ENCODE measurements around the gene APOBEC3A. TPM values are rescaled to one million over a fixed set of nuclear protein-coding genes. Genes with fewer than 3 reads are reported as not detected.

Gene APOBEC3A
- total RNA-seq, 1 donor from 2014 or later: not detected

DNA sequence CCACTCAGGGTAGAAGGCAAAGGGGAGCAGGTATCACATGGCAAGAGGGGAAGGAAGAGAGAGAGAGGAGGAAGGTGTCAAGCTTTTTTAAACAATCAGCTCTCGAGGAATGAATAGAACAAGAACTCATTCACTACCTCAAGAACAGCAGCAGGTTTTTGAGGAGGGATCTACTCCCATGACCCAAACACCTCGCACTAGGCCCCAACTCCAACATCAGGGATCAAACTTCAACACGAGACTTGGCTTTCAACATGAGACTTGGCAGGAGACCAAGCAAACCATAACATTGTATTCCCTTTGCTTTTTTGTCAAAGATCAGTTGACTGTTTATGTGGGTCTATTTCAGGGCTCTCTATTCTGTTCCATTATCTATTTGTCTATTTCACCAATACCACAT is 26.9 kb upstream of the APOBEC3A start:
- no peak overlapping the region for H3K4me3 Mint-ChIP-seq
- no peaks in the 10 kb centered on the region for H3K36me3 Mint-ChIP-seq (ENCODE audit: low read depth)
- DNase-seq (ENCODE audit: low read depth, low spot score): no peak
- H3K9me3 Mint-ChIP-seq: no peaks in the 10 kb centered on the region
- H3K27me3 Mint-ChIP-seq (ENCODE audit: low read depth): peaks cover 13% of the 10 kb centered on the region
- TF ChIP-seq, protein P1, sequence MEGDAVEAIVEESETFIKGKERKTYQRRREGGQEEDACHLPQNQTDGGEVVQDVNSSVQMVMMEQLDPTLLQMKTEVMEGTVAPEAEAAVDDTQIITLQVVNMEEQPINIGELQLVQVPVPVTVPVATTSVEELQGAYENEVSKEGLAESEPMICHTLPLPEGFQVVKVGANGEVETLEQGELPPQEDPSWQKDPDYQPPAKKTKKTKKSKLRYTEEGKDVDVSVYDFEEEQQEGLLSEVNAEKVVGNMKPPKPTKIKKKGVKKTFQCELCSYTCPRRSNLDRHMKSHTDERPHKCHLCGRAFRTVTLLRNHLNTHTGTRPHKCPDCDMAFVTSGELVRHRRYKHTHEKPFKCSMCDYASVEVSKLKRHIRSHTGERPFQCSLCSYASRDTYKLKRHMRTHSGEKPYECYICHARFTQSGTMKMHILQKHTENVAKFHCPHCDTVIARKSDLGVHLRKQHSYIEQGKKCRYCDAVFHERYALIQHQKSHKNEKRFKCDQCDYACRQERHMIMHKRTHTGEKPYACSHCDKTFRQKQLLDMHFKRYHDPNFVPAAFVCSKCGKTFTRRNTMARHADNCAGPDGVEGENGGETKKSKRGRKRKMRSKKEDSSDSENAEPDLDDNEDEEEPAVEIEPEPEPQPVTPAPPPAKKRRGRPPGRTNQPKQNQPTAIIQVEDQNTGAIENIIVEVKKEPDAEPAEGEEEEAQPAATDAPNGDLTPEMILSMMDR (conservative IDR thresholded peaks at IDR 0.05): no peak
- H3K27ac Mint-ChIP-seq (ENCODE audit: unreplicated experiment): no peak overlapping the region
- H3K4me1 Mint-ChIP-seq: peaks cover 5% of the 10 kb centered on the region

DNA sequence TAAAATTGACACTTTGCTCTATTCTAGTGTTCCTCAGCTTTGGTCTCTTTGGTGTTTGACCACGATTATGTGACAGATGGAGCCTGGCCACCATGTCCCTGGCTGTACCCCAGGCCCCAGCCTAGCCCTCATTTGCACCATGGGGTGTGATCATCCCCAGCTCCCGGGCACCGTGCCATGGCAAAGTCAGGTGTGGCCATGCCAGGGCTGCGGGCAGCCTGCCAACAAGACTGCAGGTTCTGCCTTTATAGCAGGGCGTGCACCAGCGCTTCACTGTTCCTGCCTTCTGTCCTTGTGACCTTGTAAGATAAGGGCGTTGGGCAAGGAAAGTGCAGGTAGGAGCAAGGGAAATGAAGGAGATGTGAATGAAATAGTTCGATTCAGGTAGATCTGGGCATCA is 22.4 kb upstream of the APOBEC3A start:
- Mint-ChIP-seq H3K27me3 (ENCODE audit: low read depth) (peaks cover 11% of the 10 kb centered on the region), H3K36me3 (ENCODE audit: low read depth) (no peaks in the 10 kb centered on the region), H3K27ac (ENCODE audit: unreplicated experiment) (no peak overlapping the region), H3K4me1 (no peaks in the 10 kb centered on the region), H3K4me3 (no peak overlapping the region), H3K9me3 (no peaks in the 10 kb centered on the region)
- no peak for DNase-seq (ENCODE audit: low read depth, low spot score)
- TF ChIP-seq, protein P1 (conservative IDR thresholded peaks at IDR 0.05): no peak

DNA sequence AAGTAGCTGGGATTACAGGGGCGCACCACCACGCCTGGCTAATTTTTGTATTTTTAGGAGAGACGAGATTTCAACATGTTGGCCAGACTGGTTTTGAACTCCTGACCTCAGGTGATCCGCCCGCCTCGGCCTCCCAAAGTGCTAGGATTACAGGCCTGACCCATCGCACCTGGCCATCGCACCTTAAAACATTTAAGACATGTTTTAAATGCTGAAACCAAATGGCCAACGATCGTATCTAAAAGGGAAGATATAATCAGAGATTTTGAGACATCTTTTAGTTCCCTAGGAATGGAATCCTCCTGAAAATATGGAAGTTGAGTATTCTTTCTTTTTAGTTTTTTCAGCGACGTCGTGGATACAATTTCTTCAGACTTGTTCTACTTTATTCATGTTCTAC is 21.8 kb upstream of the APOBEC3A start:
- Mint-ChIP-seq H3K4me1 (no peaks in the 10 kb centered on the region), H3K27me3 (ENCODE audit: low read depth) (peaks cover 14% of the 10 kb centered on the region), H3K36me3 (ENCODE audit: low read depth) (no peaks in the 10 kb centered on the region), H3K4me3 (no peak overlapping the region), H3K27ac (ENCODE audit: unreplicated experiment) (no peak overlapping the region), H3K9me3 (no peaks in the 10 kb centered on the region)
- no peak for DNase-seq (ENCODE audit: low read depth, low spot score)
- TF ChIP-seq, protein P1 (conservative IDR thresholded peaks at IDR 0.05): no peak

GRCh38 chr22:38936562-38936961 is 20.8 kb upstream of the APOBEC3A start:
- no peak overlapping the region for H3K27ac Mint-ChIP-seq (ENCODE audit: unreplicated experiment)
- H3K36me3 Mint-ChIP-seq (ENCODE audit: low read depth): no peaks in the 10 kb centered on the region
- TF ChIP-seq, protein P1 (conservative IDR thresholded peaks at IDR 0.05): no peak
- H3K4me3 Mint-ChIP-seq: no peak overlapping the region
- H3K9me3 Mint-ChIP-seq: no peaks in the 10 kb centered on the region
- H3K4me1 Mint-ChIP-seq: no peaks in the 10 kb centered on the region
- H3K27me3 Mint-ChIP-seq (ENCODE audit: low read depth): peaks cover 18% of the 10 kb centered on the region
- no peak for DNase-seq (ENCODE audit: low read depth, low spot score)

DNA sequence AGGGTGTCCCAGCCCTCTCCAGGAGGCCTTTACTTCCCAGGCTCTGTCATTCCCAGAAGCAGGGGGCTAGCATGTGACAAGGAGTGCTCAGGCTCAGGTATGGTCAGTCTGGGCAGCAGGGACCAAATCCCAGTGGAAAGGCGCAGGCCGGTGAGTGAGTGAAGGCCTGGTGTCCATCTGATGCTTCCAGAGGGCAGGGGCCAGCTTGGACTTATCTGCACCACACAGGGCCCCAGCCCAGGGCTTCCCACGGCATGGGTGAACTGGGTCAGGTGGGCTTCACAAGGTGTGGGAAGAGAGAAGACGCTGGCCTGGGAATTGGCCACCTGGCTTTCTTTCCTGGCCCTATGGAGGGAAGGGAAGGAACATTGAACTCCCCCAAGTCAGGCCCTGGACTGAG is 20.4 kb upstream of the APOBEC3A start:
- no peak for DNase-seq (ENCODE audit: low read depth, low spot score)
- H3K4me1 Mint-ChIP-seq: no peaks in the 10 kb centered on the region
- H3K27ac Mint-ChIP-seq (ENCODE audit: unreplicated experiment): no peak overlapping the region
- H3K9me3 Mint-ChIP-seq: no peaks in the 10 kb centered on the region
- no peaks in the 10 kb centered on the region for H3K36me3 Mint-ChIP-seq (ENCODE audit: low read depth)
- H3K27me3 Mint-ChIP-seq (ENCODE audit: low read depth): peaks cover 22% of the 10 kb centered on the region
- TF ChIP-seq, protein P1 (conservative IDR thresholded peaks at IDR 0.05): no peak
- no peak overlapping the region for H3K4me3 Mint-ChIP-seq

- Mint-ChIP-seq H3K27me3 (ENCODE audit: low read depth) (peaks cover 22% of the 10 kb centered on the region), H3K36me3 (ENCODE audit: low read depth) (no peaks in the 10 kb centered on the region), H3K27ac (ENCODE audit: unreplicated experiment) (no peak overlapping the region), H3K4me1 (no peaks in the 10 kb centered on the region), H3K9me3 (no peaks in the 10 kb centered on the region), H3K4me3 (no peak overlapping the region)
- TF ChIP-seq, protein P1 (conservative IDR thresholded peaks at IDR 0.05): no peak
- DNase-seq (ENCODE audit: low read depth, low spot score): no peak
Observed at GRCh38 chr22:38937541-38937940, 19.9 kb upstream of the APOBEC3A start.
